Neuronal stem cell (in vitro differentiated cells): ENCODE measurements around the gene COL6A1.

Experiments used
- DNase-seq: peaks from one replicate; pipeline ENCODE4 v3.0.0-alpha.2; 2013; ENCODE audit warnings: low spot score
- H2AFZ ChIP-seq: one replicate; pipeline ENCODE4 v1.6.1; 2013; ENCODE audit warnings: mild to moderate bottlenecking, low read length, inconsistent platforms
- H2AK5ac ChIP-seq: 2 replicates; pipeline ENCODE4 v1.6.1; 2013; ENCODE audit warnings: low read depth, mild to moderate bottlenecking, inconsistent platforms, low read length, moderate library complexity, mixed read lengths
- H2BK120ac ChIP-seq: 2 replicates; pipeline ENCODE4 v1.6.1; 2013; ENCODE audit warnings: low read depth, mild to moderate bottlenecking, inconsistent platforms, low read length, moderate library complexity, mixed read lengths
- H2BK12ac ChIP-seq: one replicate; pipeline ENCODE4 v1.6.1; 2013; ENCODE audit warnings: low read length, inconsistent platforms
- H2BK15ac ChIP-seq: 2 replicates; pipeline ENCODE4 v1.6.1; 2013; ENCODE audit warnings: mild to moderate bottlenecking, low read length, inconsistent platforms, mixed read lengths
- H2BK5ac ChIP-seq: one replicate; pipeline ENCODE4 v1.6.1; 2013; ENCODE audit warnings: inconsistent platforms, mild to moderate bottlenecking, low read length, moderate library complexity
- H3K14ac ChIP-seq: one replicate; pipeline ENCODE4 v1.6.1; 2013; ENCODE audit warnings: low read length, inconsistent platforms
- H3K18ac ChIP-seq: 2 replicates; pipeline ENCODE4 v1.6.1; 2013; ENCODE audit warnings: low read length, inconsistent platforms
- H3K23ac ChIP-seq: 2 replicates; pipeline ENCODE4 v1.6.1; 2013; ENCODE audit warnings: low read depth, mild to moderate bottlenecking, mixed read lengths, low read length, inconsistent platforms; ENCODE audit not compliant: poor library complexity
- H3K27ac ChIP-seq: replicated peaks from 3 replicates; pipeline ENCODE4 v1.5.1; 2013; ENCODE audit warnings: low read length, inconsistent platforms
- H3K27me3 ChIP-seq, 3 experiments: 2 replicates each; pipeline ENCODE4 v1.6.1; 2013; ENCODE audit warnings: low read length in 3 of 3, mild to moderate bottlenecking in 2 of 3, inconsistent platforms in 1 of 3, low read depth in 1 of 3, mixed read lengths in 1 of 3, moderate library complexity in 1 of 3; ENCODE audit not compliant: control insufficient read depth in 3 of 3, insufficient read depth in 3 of 3
- H3K36me3 ChIP-seq, 2 donors: replicated peaks in 1 of 2; 2 replicates each; pipeline ENCODE4 v1.6.1; 2013; ENCODE audit warnings: low read length in 2 of 2; ENCODE audit not compliant: control insufficient read depth in 2 of 2, insufficient read depth in 2 of 2
- H3K4ac ChIP-seq: 2 replicates; pipeline ENCODE4 v1.6.1; 2013; ENCODE audit warnings: inconsistent platforms, mild to moderate bottlenecking, low read length, moderate library complexity
- H3K4me1 ChIP-seq, 2 donors: 1 replicate in 1 of 2; 2 replicates in 1 of 2; pipeline ENCODE4 v1.6.1; 2013; ENCODE audit warnings: low read length in 2 of 2, low read depth in 1 of 2; ENCODE audit not compliant: control insufficient read depth in 2 of 2, insufficient read depth in 1 of 2
- H3K4me2 ChIP-seq: one replicate; pipeline ENCODE4 v1.6.1; 2013; ENCODE audit warnings: mild to moderate bottlenecking, low read length, inconsistent platforms; ENCODE audit not compliant: insufficient read depth, poor library complexity, severe bottlenecking
- H3K4me3 ChIP-seq, 2 donors: 2 replicates each; pipeline ENCODE4 v1.5.1; 2013; ENCODE audit warnings: low read length in 2 of 2, mild to moderate bottlenecking in 2 of 2, inconsistent platforms in 1 of 2, moderate library complexity in 1 of 2
- H3K79me1 ChIP-seq: one replicate; pipeline ENCODE4 v1.6.1; 2013; ENCODE audit warnings: low read depth, mild to moderate bottlenecking, inconsistent platforms, low read length, moderate library complexity
- H3K9ac ChIP-seq: one replicate; pipeline ENCODE4 v1.6.1; 2013; ENCODE audit warnings: mild to moderate bottlenecking, low read depth, low read length, inconsistent platforms; ENCODE audit not compliant: poor library complexity
- H3K9me3 ChIP-seq, 2 donors: replicated peaks in 1 of 2; 2 replicates each; pipeline versions ENCODE3 to v1.6.1; 2013; ENCODE audit warnings: low read length in 2 of 2, mild to moderate bottlenecking in 2 of 2, inconsistent platforms in 1 of 2, low read depth in 1 of 2, mixed read lengths in 1 of 2, moderate library complexity in 1 of 2; ENCODE audit not compliant: control insufficient read depth in 2 of 2, insufficient read depth in 1 of 2
- H4K8ac ChIP-seq: one replicate; pipeline ENCODE4 v1.6.1; 2013; ENCODE audit warnings: low read depth, mild to moderate bottlenecking, inconsistent platforms, low read length, moderate library complexity
- H4K91ac ChIP-seq: one replicate; pipeline ENCODE4 v1.6.1; 2013; ENCODE audit warnings: low read length, low read depth, mild to moderate bottlenecking, inconsistent platforms; ENCODE audit not compliant: poor library complexity
- WGBS, 2 donors: extraction: QIAGEN DNeasy Blood & Tissue Kit; methylation state at CpG; one replicate each; pipeline ENCODE4 v1.1.7; 2013; ENCODE audit warnings: missing lambda C conversion rate in 2 of 2, mixed read lengths in 1 of 2; ENCODE audit not compliant: insufficient read length in 2 of 2, insufficient replicate concordance in 1 of 2; ENCODE audit errors: extremely low coverage in 2 of 2; 5-methylcytosine and 5-hydroxymethylcytosine counted together

The COL6A1 gene

GRCh38 chr21:45998871-45999580 lies 17.5 kb downstream of the COL6A1 start:
- no peak for DNase-seq
- H4K91ac ChIP-seq, result no peak overlapping the region
- H2BK15ac ChIP-seq, result no peak overlapping the region
- no peak overlapping the region for H2BK5ac ChIP-seq
- H3K9ac ChIP-seq, result no peak overlapping the region
- no peak overlapping the region for H3K23ac ChIP-seq
- no peaks in the 10 kb centered on the region for H3K27me3 ChIP-seq
- no peak overlapping the region for H2AFZ ChIP-seq
- no peak overlapping the region for H3K4me2 ChIP-seq
- H3K36me3 ChIP-seq, result peaks cover 0 to 17% of the 10 kb centered on the region in 2 donors
- H2BK12ac ChIP-seq, result no peak overlapping the region
- H4K8ac ChIP-seq, result no peak overlapping the region
- H3K9me3 ChIP-seq, result no peaks in the 10 kb centered on the region
- no CpG with 5 or more reads among the region's 33 CpGs for WGBS, 2 donors
- no peaks in the 10 kb centered on the region for H3K4me1 ChIP-seq
- no peak overlapping the region for H3K14ac ChIP-seq
- H3K79me1 ChIP-seq, result peaks cover 4% of the 10 kb centered on the region
- no peak overlapping the region for H3K4ac ChIP-seq
- no peak overlapping the region for H3K18ac ChIP-seq
- H2AK5ac ChIP-seq, result no peak overlapping the region
- no peak overlapping the region for H3K4me3 ChIP-seq
- no peak overlapping the region for H3K27ac ChIP-seq
- no peak overlapping the region for H2BK120ac ChIP-seq

GRCh38 chr21:45999581-46000181 lies 18.1 kb downstream of the COL6A1 start:
- Histone ChIP-seq H3K9ac (no peak overlapping the region), H3K27me3 (no peaks in the 10 kb centered on the region), H2BK120ac (no peak overlapping the region), H4K8ac (no peak overlapping the region), H3K4ac (no peak overlapping the region), H3K9me3 (no peaks in the 10 kb centered on the region), H2AFZ (no peak overlapping the region), H4K91ac (no peak overlapping the region), H3K4me2 (no peak overlapping the region), H3K23ac (no peak overlapping the region), H3K18ac (no peak overlapping the region), H3K4me3 (no peak overlapping the region), H3K79me1 (peaks cover 1% of the 10 kb centered on the region), H3K36me3 (peaks cover 0 to 15% of the 10 kb centered on the region in 2 donors), H3K4me1 (no peaks in the 10 kb centered on the region), H3K27ac (no peak overlapping the region), H2AK5ac (no peak overlapping the region), H2BK15ac (no peak overlapping the region), H3K14ac (no peak overlapping the region), H2BK12ac (no peak overlapping the region), H2BK5ac (no peak overlapping the region)
- no CpG with 5 or more reads among the region's 21 CpGs for WGBS, 2 donors
- DNase-seq, result no peak

GRCh38 chr21:46000182-46000730 lies 18.7 kb downstream of the COL6A1 start:
- Histone ChIP-seq H4K91ac (no peak overlapping the region), H3K23ac (no peak overlapping the region), H3K27ac (no peak overlapping the region), H3K9ac (no peak overlapping the region), H3K14ac (no peak overlapping the region), H3K4me2 (no peak overlapping the region), H3K36me3 (peaks cover 0 to 13% of the 10 kb centered on the region in 2 donors), H3K4ac (no peak overlapping the region), H3K79me1 (peaks cover 1% of the 10 kb centered on the region), H3K4me1 (no peaks in the 10 kb centered on the region), H2AFZ (no peak overlapping the region), H2BK15ac (no peak overlapping the region), H3K27me3 (no peaks in the 10 kb centered on the region), H3K9me3 (no peaks in the 10 kb centered on the region), H3K18ac (peak overlapping the region; percentile 76), H4K8ac (no peak overlapping the region), H2AK5ac (no peak overlapping the region), H3K4me3 (no peak overlapping the region), H2BK12ac (no peak overlapping the region), H2BK120ac (no peak overlapping the region), H2BK5ac (no peak overlapping the region)
- DNase-seq, result no peak
- no CpG with 5 or more reads among the region's 27 CpGs for WGBS, 2 donors
